Kidney glomerular epithelial cell (primary cell): ENCODE data around the gene GNB2.
A peak's percentile ranks its signal among the peaks of the same experiment; 100 is the strongest.
"Not testable (repeated sequence)": the region's sequence is repeated elsewhere in the genome, so short reads cannot be mapped to it uniquely, and the experiment has no call there.

Source experiments
- DNase-seq: peaks from one replicate; lab custom pipeline; 2025; lab: John Stamatoyannopoulos, UW

Gene GNB2

DNA sequence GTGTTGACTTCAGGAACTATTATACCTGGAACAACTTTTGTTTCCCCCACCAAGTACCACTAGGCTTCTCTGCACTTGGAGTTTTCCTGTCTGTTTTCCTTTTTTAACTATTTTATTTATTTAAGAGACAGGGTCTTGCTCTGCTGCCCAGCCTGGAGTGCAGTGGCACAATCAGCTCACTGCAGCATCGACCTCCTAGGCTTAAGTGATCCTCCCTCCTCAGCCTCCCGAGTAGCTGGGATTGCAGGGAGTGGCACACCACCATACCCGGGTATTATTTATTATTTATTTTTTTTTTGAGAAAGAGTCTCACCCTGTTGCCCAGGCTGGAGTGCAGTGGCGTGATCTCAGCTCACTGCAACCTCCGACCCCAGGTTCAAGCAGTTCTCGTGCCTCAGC is 22.6 kb downstream of the GNB2 start:
- no peak for DNase-seq

DNA sequence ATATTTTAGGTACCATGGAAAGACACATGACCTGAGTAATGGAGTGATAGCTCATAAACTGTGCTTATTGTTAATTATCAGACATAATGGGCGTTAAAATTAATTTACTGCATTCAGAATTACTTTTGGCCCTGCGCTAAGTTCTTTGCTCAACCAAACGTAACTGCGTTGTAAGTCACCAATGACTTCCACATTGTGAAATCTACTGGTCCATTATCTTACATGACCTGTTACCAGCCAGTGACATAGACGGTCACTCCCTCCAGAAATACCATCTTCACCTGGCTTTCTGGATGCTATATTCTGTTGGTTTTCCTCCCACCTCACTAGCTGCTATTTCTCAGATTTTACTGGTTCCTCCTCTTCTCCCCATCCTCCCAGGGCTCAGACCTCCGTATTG is 25.5 kb downstream of the GNB2 start:
- no peak for DNase-seq

DNA sequence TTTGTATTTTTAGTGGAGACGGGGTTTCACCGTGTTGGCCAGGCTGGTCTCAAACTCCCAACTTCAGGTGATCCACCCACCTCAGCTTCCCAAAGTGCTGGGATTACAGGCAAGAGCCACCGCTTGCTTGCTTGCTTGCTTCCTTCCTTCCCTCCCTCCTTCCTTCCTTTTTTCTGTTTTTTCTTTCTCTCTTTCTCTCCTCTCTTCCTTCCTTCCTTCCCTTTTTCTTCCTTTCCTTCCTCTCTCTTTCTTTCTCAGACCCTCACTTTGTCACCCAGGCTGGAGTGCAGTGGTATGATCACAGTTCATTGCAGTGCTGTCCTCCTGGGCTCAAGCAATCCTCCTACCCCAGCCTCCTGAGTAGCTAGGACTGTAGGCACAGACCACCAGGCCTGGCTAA is 27.5 kb downstream of the GNB2 start:
- DNase-seq = not testable (repeated sequence)

DNA sequence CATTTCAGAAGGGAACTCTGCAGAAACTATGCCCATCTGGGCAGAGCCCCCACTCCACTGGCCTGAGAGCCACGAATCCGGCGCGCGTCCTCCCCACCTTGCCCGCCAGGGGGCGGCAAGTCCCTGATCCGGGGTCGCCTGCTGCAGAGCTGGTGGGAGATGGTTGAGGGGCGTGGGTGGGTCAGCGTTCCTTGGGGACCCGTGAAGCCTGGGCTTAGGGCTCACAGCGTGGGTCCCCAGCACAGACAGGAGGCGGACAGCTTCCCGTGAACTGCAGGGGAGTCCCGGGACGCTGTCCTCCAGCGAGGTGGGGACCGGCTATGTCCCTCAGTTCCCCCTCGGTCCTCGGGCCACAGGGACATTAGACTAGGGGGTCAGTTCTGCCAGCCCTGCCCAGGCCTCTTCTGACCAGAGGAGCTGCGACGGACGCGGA is 31.8 kb downstream of the GNB2 start:
- DNase-seq = peak; percentile 56

DNA sequence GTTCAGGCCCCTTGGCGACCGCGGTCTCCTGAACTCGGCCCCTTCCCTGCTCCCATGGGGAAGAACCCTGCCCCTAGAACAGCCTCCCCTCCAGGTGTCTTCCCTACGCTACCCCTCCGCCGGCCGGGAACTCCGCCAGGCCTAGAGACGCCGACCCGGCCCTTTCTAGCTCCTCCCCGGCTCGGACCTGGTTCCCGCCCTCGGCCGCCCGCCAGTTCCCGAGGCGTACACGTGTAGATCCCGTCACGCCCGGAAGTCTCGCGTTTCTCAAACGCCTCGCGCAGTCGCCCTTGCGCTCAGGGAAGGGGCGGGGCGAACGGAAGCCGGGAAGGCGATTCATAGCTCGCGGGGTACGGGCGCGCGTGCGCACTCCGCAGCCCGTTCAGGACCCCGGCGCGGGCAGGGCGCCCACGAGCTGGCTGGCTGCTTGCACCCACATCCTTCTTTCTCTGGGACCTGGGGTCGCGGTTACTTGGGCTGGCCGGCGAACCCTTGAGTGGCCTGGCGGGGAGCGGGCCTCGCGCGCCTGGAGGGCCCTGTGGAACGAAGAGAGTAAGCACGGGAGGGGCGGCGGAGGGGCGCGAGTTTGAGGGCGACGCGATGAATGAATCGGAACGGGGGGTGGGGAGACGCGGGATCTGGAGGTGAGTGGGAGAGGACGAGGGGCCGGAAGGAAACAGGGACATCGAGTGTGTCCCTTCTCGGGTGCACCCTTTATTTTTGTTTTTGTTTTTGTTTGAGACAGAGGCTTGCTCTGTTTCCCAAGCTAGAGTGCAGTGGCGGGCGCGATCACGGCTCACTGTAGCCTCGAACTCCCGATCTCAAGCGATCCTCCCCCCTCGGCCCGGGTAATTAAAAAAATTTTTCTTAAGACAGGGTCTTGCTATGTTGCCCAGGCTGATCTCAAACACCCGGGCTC is 32.5 kb downstream of the GNB2 start, which contains the start of gene POP7:
Gene POP7 (plus strand): TSS at position 369 of the 919 bp plus-strand sequence. CDS start 710 bp downstream, outside the sequence.
- peak; percentile 89 for DNase-seq

DNA sequence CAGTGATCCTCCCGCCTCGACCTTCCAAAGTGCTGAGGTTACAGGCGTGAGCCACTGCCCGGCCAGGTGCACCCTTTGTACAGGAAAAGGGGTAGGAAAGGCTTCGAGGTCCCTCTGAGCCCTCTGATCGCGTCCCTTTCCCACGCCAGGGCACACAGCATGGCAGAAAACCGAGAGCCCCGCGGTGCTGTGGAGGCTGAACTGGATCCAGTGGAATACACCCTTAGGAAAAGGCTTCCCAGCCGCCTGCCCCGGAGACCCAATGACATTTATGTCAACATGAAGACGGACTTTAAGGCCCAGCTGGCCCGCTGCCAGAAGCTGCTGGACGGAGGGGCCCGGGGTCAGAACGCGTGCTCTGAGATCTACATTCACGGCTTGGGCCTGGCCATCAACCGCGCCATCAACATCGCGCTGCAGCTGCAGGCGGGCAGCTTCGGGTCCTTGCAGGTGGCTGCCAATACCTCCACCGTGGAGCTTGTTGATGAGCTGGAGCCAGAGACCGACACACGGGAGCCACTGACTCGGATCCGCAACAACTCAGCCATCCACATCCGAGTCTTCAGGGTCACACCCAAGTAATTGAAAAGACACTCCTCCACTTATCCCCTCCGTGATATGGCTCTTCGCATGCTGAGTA is 33.3 kb downstream of the GNB2 start:
- DNase-seq = no peak

DNA sequence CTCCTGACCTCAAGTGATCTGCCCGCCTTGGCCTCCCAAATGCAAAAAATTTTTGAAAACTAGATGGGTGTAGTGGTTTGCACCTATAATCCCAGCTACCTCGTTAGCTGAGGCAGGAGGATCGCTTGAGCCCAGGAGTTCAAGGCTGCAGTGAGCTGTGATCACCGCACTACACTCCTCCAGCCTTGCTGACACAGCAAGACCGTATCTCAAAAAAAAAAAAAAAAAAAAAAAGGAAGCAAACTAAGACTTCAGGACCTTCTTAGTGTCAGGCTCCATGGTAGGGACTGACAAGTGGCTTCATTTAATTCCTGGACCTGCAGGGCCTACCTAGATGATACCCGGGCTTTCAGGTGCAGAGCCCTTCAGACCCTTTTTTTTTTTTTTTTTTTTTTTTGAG is 34.9 kb downstream of the GNB2 start:
- no peak for DNase-seq

DNA sequence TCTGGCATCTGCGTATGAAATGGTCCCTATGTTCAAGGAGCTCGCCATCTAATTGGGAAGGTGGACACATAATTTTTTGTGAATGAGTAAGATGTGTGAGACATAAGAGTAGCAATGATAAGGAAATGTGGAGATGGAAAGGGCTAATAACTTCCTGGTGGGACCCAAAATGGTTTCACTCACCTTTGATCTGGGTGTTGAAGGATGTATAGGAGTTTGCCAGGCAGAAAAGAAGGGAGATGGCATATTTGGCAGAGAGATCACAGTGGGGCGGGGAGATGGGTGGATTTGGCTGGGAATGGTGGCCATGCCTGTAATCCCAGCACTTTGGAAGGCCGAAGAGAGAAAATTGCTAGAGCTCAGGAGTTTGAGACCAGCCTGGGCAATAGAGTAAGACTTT is 36.9 kb downstream of the GNB2 start:
- DNase-seq = no peak

DNA sequence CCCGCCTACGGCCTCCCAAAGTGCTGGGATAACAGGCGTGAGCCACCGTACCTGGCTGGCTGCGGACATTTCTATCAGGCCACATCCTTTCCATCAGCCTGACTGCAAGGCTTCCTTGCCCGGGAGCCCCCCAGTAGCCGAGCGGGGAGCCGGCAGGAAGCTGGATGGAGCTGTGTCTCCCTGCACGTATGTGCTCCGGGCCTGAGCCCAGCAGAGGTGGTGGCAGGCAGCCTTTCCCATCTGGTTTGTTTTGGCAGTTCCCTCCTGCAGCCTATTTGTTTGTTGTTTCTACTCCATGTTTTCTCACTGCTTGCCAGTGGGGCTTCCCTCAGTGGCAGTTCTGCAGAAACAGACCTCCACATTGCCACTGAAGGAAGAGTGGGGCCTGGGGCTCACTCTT is 37.8 kb downstream of the GNB2 start:
- no peak for DNase-seq

DNA sequence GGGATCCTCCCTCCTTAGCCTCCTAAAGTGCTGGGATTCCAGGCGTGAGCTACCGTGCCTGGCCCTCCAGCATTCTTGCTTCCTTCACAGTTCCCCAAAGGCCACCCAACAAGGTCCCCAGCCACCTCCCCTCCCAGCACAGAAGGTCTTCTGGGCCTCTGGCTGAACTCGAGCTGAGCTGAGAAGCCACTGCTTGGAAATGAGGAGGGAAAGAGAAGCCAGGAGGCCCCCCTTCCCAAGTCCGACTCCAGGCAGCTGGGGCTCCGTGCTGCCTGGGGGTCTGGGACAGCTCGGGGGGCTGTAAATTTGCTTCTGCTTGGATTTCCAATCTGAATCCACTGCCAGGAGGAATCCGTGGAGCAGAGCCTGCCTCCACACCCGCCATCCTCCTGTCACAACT is 41.2 kb downstream of the GNB2 start:
- no peak for DNase-seq

DNA sequence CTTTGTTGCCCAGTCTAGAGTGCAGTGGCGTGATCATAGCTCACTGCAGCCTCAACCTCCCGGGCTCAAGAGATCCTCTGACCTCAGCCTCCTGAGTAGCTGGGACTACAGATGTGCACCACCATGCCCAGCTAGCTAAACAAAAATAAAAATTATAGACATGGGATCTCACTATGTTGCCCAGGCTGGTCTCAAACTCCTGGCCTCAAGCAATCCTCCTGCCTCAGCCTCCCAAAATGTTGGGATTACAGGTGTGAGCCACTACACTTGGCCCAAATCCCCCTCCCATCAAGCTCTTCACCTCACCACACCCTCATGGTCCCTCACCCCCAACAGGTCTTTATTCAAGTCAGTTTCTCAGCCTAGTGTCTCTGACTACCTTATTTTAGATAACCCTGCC is 43.5 kb downstream of the GNB2 start:
- not testable (repeated sequence) for DNase-seq

DNA sequence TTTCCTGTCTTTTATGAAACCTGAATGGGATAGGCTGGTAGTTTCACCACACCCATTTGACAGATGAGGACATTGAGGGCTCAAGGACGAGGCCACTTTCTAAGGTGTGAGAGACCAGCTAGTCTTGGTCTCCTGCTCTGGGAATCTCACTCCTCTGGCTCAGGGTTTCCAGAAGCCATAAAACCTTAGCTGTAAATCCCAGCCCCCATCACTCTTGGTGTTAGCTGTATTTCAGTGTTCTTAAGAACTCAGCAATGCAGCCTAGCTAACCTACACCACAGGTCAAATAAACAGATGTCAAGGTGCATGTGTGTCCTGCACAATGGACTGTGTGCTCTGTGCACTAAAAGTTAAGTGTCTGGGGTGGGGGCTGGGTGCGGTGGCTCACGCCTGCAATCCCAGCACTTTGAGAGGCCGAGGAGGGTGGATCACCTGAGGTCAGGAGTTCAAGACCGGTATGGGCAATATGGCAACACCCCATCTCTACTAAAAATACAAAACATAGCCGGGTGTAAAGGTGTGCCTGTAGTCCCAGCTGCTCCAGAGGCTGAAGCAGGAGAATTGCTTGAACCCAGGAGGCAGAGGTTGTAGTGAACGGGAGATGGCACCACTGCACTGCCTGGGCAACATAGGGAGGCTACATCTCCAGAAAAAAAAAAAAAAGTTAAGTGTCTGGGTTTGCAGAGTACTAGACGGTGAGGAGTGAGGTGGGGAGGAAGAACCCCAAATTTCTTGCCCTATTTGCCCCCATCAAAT is 46.2 kb downstream of the GNB2 start:
- DNase-seq = no peak

DNA sequence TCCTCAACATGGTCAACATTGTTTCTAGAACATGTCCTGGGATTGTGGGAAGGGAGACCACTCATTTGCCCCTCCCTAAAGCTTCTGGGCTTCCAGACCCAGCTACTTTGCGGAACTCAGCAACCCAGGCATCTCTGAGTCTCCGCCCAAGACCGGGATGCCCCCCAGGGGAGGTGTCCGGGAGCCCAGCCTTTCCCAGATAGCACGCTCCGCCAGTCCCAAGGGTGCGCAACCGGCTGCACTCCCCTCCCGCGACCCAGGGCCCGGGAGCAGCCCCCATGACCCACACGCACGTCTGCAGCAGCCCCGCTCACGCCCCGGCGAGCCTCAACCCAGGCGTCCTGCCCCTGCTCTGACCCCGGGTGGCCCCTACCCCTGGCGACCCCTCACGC is 46.7 kb downstream of the GNB2 start, which contains the start of gene EPO:
Gene EPO (plus strand): TSS at position 190 of the 392 bp plus-strand sequence. CDS start 513 bp downstream, outside the sequence.
- DNase-seq = no peak

DNA sequence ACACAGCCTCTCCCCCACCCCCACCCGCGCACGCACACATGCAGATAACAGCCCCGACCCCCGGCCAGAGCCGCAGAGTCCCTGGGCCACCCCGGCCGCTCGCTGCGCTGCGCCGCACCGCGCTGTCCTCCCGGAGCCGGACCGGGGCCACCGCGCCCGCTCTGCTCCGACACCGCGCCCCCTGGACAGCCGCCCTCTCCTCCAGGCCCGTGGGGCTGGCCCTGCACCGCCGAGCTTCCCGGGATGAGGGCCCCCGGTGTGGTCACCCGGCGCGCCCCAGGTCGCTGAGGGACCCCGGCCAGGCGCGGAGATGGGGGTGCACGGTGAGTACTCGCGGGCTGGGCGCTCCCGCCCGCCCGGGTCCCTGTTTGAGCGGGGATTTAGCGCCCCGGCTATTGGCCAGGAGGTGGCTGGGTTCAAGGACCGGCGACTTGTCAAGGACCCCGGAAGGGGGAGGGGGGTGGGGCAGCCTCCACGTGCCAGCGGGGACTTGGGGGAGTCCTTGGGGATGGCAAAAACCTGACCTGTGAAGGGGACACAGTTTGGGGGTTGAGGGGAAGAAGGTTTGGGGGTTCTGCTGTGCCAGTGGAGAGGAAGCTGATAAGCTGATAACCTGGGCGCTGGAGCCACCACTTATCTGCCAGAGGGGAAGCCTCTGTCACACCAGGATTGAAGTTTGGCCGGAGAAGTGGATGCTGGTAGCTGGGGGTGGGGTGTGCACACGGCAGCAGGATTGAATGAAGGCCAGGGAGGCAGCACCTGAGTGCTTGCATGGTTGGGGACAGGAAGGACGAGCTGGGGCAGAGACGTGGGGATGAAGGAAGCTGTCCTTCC is 47.3 kb downstream of the GNB2 start:
- no peak for DNase-seq

DNA sequence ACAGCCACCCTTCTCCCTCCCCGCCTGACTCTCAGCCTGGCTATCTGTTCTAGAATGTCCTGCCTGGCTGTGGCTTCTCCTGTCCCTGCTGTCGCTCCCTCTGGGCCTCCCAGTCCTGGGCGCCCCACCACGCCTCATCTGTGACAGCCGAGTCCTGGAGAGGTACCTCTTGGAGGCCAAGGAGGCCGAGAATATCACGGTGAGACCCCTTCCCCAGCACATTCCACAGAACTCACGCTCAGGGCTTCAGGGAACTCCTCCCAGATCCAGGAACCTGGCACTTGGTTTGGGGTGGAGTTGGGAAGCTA is 47.9 kb downstream of the GNB2 start:
- DNase-seq = no peak

DNA sequence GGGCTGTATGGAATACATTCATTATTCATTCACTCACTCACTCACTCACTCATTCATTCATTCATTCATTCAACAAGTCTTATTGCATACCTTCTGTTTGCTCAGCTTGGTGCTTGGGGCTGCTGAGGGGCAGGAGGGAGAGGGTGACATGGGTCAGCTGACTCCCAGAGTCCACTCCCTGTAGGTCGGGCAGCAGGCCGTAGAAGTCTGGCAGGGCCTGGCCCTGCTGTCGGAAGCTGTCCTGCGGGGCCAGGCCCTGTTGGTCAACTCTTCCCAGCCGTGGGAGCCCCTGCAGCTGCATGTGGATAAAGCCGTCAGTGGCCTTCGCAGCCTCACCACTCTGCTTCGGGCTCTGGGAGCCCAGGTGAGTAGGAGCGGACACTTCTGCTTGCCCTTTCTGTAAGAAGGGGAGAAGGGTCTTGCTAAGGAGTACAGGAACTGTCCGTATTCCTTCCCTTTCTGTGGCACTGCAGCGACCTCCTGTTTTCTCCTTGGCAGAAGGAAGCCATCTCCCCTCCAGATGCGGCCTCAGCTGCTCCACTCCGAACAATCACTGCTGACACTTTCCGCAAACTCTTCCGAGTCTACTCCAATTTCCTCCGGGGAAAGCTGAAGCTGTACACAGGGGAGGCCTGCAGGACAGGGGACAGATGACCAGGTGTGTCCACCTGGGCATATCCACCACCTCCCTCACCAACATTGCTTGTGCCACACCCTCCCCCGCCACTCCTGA is 49.1 kb downstream of the GNB2 start:
- no peak for DNase-seq

DNA sequence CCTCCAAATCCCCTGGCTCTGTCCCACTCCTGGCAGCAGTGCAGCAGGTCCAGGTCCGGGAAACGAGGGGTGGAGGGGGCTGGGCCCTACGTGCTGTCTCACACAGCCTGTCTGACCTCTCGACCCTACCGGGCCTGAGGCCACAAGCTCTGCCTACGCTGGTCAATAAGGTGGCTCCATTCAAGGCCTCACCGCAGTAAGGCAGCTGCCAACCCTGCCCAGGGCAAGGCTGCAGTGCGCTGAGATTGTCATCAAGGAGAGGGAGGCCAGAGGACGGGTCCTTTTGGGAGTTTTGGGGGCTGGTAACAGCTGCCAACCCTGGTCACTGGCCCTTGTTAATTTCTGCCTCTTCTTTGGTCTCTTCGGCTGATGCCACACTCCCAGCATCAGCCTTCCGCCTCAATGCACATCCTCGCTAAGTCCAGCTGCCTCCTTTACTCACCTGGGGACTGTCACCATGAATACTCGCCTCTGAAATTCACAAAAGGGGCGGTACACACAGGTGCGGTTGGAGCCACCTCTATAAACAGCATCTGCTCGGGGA is 50.3 kb downstream of the GNB2 start:
- DNase-seq = no peak

DNA sequence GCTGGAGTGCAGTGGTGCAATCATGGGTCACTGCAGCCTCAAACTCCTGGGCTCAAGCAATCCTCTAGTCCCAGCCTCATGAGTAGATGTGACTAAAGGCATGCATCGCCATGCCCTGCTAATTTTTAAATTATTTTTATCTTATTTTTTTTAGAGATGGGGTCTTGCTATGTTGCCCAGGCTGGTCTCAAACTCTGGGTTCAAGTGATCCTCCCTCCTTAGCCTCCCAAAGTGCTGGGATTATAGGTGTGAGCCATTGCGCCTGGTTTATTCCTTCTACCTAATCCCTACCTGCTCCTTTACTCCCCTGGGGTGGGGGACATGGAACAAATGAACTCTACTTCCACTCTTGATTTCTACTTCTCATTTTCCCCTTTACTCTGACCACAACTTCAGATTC is 50.8 kb downstream of the GNB2 start:
- DNase-seq = not testable (repeated sequence)

DNA sequence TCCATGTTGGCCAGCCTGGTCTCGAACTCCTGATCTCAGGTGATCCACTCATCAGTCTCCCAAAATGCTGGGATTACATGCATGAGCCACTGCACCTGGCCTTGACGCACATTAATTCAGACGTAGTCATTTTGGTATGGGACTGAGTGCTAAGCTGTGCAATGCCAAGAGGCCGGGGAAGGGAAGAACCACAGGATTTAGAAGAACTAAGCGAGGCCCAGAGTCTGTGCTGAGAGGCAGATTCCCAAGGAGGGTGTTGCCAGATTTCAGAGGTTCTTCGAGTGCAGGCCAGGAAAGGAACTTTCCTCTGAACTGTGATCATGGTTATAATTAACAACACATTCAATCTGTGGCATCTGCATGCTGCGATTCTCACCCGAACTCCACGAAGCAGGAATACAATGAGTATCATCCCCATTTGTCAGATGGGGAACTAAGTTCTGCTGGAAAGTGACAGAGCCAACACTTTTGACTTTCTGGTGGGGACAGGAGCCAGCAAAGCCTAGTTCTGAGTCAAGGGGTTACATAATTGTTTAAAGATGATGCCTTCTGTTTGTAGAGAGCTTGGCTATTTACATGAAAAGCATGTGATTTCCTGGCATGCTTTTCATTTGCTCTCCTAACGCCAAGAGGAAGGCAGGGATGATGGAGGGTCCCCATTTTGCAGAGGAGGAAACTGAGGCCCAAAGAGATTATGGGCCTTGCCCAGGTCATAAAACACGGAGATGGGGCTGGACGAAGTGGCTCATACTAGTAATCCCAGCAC is 53.6 kb downstream of the GNB2 start:
- DNase-seq = no peak

DNA sequence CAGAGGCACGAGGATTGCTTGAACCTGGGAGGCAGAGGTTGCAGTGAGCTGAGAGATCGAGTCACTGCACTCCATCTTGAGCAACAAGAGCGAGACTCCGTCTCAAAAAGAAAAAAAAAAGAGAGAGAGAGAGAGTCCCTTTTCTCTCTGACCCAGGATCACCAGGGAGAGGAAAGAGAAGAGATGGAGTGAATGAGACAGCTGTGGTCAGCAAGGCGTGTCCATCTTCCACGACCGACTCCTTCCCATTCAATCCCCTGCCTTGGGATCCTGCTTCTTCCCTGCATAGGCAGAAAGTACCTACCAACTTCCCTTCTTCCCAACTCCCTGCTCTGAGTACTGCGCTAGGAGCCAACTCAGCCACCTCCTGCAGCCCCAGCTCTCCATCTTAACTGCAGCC is 54.7 kb downstream of the GNB2 start:
- no peak for DNase-seq
